Heart left ventricle (tissue), 13 donors: Measurements from ENCODE around the gene RUNX1.

Experiments used
- POLR2A ChIP-seq, 2 donors: fragments of 450-650 bp; IDR thresholded peaks; one replicate each; pipeline ENCODE4 v1.6.1; 2017; ENCODE audit warnings: antibody characterized with exemption in 2 of 2, mild to moderate bottlenecking in 2 of 2, moderate library complexity in 2 of 2
- TF ChIP-seq, protein P1 (sequence below), 12 donors: fragments of 200-600 bp; sonication (generic) in 4 of 12; IDR thresholded peaks; one replicate each; pipeline versions ENCODE4 v1.5.0 to v1.8.0; 2018 to 2022; ENCODE audit warnings: antibody characterized with exemption in 12 of 12, mild to moderate bottlenecking in 5 of 12
- donor health status: ischemic (EF 13 %, LVEDD 7.1; RV severe dilation, severe dysfunction).
- donor health status: DM: no; HTN: yes; CAD: no.
- donor health status: DM: no; HTN: no; CAD: no.
- donor health status: ischemic (EF 25% LVEDD 6.9; RV normal size, moderate dysfunction).
- donor health status: ischemic (EF 25% LVEDD 5.7; RV mildly dilated, moderate dysfunction).
- donor health status: ischemic (EF 35%, LVEDD 5.7; RV mildly dilated, moderate dysfunction).
- donor health status: nonischemic (EF 11% LVEDD 7.7; RV severe dilation, severe dysfunction).
- donor health status: DM: yes; HTN: yes; CAD: no.
- donor health status: PGD.
- donor health status: ischemic (EF 29% LVEDD 5.4; RV normal size, mild dysfunction).
- donor health status: nonischemic (EF 23%, LVEDD 6.1; RV moderate dilation, normal function).

GRCh38 chr21:35023396-35024070 lies 25.6 kb downstream of the RUNX1 start:
- TF ChIP-seq, protein P1, sequence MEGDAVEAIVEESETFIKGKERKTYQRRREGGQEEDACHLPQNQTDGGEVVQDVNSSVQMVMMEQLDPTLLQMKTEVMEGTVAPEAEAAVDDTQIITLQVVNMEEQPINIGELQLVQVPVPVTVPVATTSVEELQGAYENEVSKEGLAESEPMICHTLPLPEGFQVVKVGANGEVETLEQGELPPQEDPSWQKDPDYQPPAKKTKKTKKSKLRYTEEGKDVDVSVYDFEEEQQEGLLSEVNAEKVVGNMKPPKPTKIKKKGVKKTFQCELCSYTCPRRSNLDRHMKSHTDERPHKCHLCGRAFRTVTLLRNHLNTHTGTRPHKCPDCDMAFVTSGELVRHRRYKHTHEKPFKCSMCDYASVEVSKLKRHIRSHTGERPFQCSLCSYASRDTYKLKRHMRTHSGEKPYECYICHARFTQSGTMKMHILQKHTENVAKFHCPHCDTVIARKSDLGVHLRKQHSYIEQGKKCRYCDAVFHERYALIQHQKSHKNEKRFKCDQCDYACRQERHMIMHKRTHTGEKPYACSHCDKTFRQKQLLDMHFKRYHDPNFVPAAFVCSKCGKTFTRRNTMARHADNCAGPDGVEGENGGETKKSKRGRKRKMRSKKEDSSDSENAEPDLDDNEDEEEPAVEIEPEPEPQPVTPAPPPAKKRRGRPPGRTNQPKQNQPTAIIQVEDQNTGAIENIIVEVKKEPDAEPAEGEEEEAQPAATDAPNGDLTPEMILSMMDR (IDR thresholded peaks at IDR 0.05) = no peak
- no peak for TF ChIP-seq POLR2A (IDR thresholded peaks at IDR 0.05)
